K562 (cell line): ENCODE measurements around the gene TJP2. TPM values are rescaled to one million over a fixed set of nuclear protein-coding genes. Genes with fewer than 3 reads are reported as not detected.

ENCODE experiments used
- CHD4 ChIP-seq: fragments of 200-600 bp; sonication (generic); IDR thresholded peaks from 3 replicates; pipeline ENCODE4 v1.6.1; 2012; ENCODE audit warnings: low read depth, mild to moderate bottlenecking, mixed read lengths, low read length, inconsistent platforms; ENCODE audit not compliant: insufficient read depth, insufficient replicate concordance, poor library complexity, severe bottlenecking
- CLOCK ChIP-seq: fragments of 250-450 bp; sonication (Bioruptor Pico); IDR thresholded peaks from 2 replicates; pipeline ENCODE4 v1.4.0; 2020; ENCODE audit warnings: mild to moderate bottlenecking, moderate library complexity, borderline replicate concordance
- CXXC5 ChIP-seq: fragments of 250-450 bp; sonication (Bioruptor Pico); IDR thresholded peaks from 2 replicates; pipeline ENCODE4 v1.8.0; 2022; ENCODE audit warnings: inconsistent platforms, mild to moderate bottlenecking, moderate library complexity
- EWSR1 ChIP-seq: fragments of 450-650 bp; IDR thresholded peaks from 2 replicates; pipeline ENCODE4 v1.6.1; 2018; ENCODE audit warnings: borderline replicate concordance, mild to moderate bottlenecking, low read depth, moderate library complexity; ENCODE audit not compliant: partially characterized antibody
- FIP1L1 ChIP-seq: fragments of 200-400 bp; formaldehyde crosslinking; IDR thresholded peaks from 2 replicates; pipeline ENCODE4 v1.6.1; 2018; ENCODE audit warnings: mild to moderate bottlenecking, low read depth, low read length; ENCODE audit not compliant: poor library complexity, severe bottlenecking
- HDAC1 ChIP-seq, 2 experiments: fragments of 450-650 bp; IDR thresholded peaks; 2 replicates each; pipeline ENCODE4 v1.6.1; 2016 to 2017; ENCODE audit warnings: inconsistent platforms in 1 of 2, mild to moderate bottlenecking in 1 of 2, moderate library complexity in 1 of 2
- HMGN3 ChIP-seq: IDR thresholded peaks from 2 replicates; pipeline ENCODE4 v1.6.1; 2011; ENCODE audit warnings: borderline replicate concordance, low read depth, mild to moderate bottlenecking, mixed read lengths, low read length; ENCODE audit not compliant: insufficient read length; ENCODE audit errors: extremely low read depth
- HNRNPK ChIP-seq: fragments of 200-400 bp; formaldehyde crosslinking; IDR thresholded peaks from one replicate; pipeline ENCODE4 v1.6.1; 2018; ENCODE audit warnings: mild to moderate bottlenecking, low read depth, low read length; ENCODE audit not compliant: poor library complexity, severe bottlenecking
- JUND ChIP-seq, 2 experiments: IDR thresholded peaks; 2 replicates in 1 of 2; 3 replicates in 1 of 2; pipeline ENCODE4 v1.6.1; 2011; ENCODE audit warnings: borderline replicate concordance in 2 of 2, low read depth in 2 of 2, low read length in 2 of 2, improper control_type of control experiment in 1 of 2, missing biosample characterization in 1 of 2, missing genetic modification characterization in 1 of 2, missing genetic modification reagents in 1 of 2
- L3MBTL2 ChIP-seq: fragments of 450-650 bp; IDR thresholded peaks from 2 replicates; pipeline ENCODE4 v1.6.1; 2016; ENCODE audit warnings: mild to moderate bottlenecking, moderate library complexity
- MAFF ChIP-seq: IDR thresholded peaks from 2 replicates; pipeline ENCODE4 v1.6.1; 2012; ENCODE audit warnings: low read length, improper control_type of control experiment
- MCM3 ChIP-seq: fragments of 450-650 bp; IDR thresholded peaks from 2 replicates; pipeline ENCODE4 v1.6.1; 2016
- MECOM ChIP-seq: fragments of 250-450 bp; sonication (Bioruptor Pico); IDR thresholded peaks from 2 replicates; pipeline ENCODE4 v1.8.0; 2022; ENCODE audit warnings: inconsistent platforms
- NFIX ChIP-seq: fragments of 250-450 bp; sonication (Bioruptor Pico); IDR thresholded peaks from 2 replicates; pipeline ENCODE4 v1.4.0; 2020; ENCODE audit warnings: low read depth, mild to moderate bottlenecking, moderate library complexity
- SOX6 ChIP-seq: fragments of 450-650 bp; IDR thresholded peaks from 2 replicates; pipeline ENCODE4 v1.6.1; 2014; ENCODE audit warnings: mild to moderate bottlenecking
- SPI1 ChIP-seq: IDR thresholded peaks from 2 replicates; pipeline ENCODE4 v1.6.1; 2011; ENCODE audit warnings: low read depth, low read length, control low read depth, borderline replicate concordance
- SRSF3 ChIP-seq: fragments of 200-400 bp; formaldehyde crosslinking; IDR thresholded peaks from 2 replicates; pipeline ENCODE4 v1.6.1; 2016; ENCODE audit warnings: mild to moderate bottlenecking, low read length, moderate library complexity; ENCODE audit not compliant: insufficient read depth
- TCF3 ChIP-seq: sonication (generic); formaldehyde crosslinking; IDR thresholded peaks from 2 replicates; pipeline ENCODE4 v1.4.0; 2020; ENCODE audit warnings: mild to moderate bottlenecking, missing genetic modification reagents
- TEAD1 ChIP-seq, 2 experiments: fragments of 450-650 bp in 1 of 2; sonication (generic) in 1 of 2; formaldehyde crosslinking; IDR thresholded peaks; 2 replicates each; pipeline versions ENCODE4 v1.4.0 to v1.8.0; 2020 to 2022; ENCODE audit warnings: mild to moderate bottlenecking in 2 of 2, missing genetic modification reagents in 1 of 2
- TRIM24 ChIP-seq, 2 experiments: fragments of 450-650 bp; IDR thresholded peaks; 2 replicates each; pipeline ENCODE4 v1.6.1; 2016
- ZNF75A ChIP-seq: fragments of 450-650 bp; formaldehyde crosslinking; IDR thresholded peaks from 2 replicates; pipeline ENCODE4 v1.4.0; 2020; ENCODE audit warnings: mild to moderate bottlenecking
- ZNF77 ChIP-seq: fragments of 250-450 bp; sonication (Bioruptor Pico); IDR thresholded peaks from 2 replicates; pipeline ENCODE4 v1.5.0; 2020
- polyA plus RNA-seq, 8 experiments: library from polyadenylated mRNA; depleted of rRNA in 4 of 8; stranded (reverse) in 5 of 8; unstranded in 3 of 8; fragments of >200 nt; fragmentation: Nextera tagmentation in 2 of 8; fragmentation: Illumina TruSeq in 1 of 8; extraction: Ambion mirVana in 2 of 8; extraction: Trizol in 1 of 8; gene quantifications; 2 replicates each; pipeline versions ENCODE4 v1.2.1 to v1.2.3, GENCODE V29; 2011 to 2014; ENCODE audit warnings: inconsistent platforms in 1 of 8, missing spikeins in 1 of 8
- total RNA-seq, 7 experiments: library from RNA; depleted of rRNA in 6 of 7; stranded (reverse); fragments of >200 nt in 6 of 7; fragmentation: Illumina TruSeq in 2 of 7; extraction: Trizol in 2 of 7; gene quantifications; 2 replicates each; pipeline versions ENCODE4 v1.2.1 to v1.2.3, GENCODE V29; 2011 to 2021; ENCODE audit warnings: low replicate concordance in 1 of 7
- TF ChIP-seq, protein P1 (sequence below): fragments of 250-450 bp; sonication (Bioruptor Pico); IDR thresholded peaks from 2 replicates; pipeline ENCODE4 v1.8.0; 2021; ENCODE audit warnings: moderate library complexity, mild to moderate bottlenecking, inconsistent platforms
- TF ChIP-seq, protein P2 (sequence below), 2 experiments: fragments of 450-650 bp in 1 of 2; sonication (generic) in 1 of 2; formaldehyde crosslinking; conservative IDR thresholded peaks; 2 replicates each; pipeline versions ENCODE4 v1.4.0 to v1.8.1; 2020 to 2022; ENCODE audit warnings: mild to moderate bottlenecking in 1 of 2, missing genetic modification reagents in 1 of 2

Gene TJP2
- total and polyA plus RNA-seq, 9 of the 15 experiments (the other 6 are each of a cell fraction or from before 2014, with no cell fraction given): 4.0 to 24.1 (median 16.8) TPM

GRCh38 chr9:69171049-69171448, 3.0 kb upstream of the TJP2 start (continued):
- TF ChIP-seq CXXC5 (CRISPR knock-in tag) (peak; percentile 29; the same call in 1 of the 2 replicates), HDAC1 (IDR thresholded peaks at IDR 0.05) (peak in 1 of 2 experiments; percentile 65; a peak in 1 of 4 replicates), MECOM (CRISPR knock-in tag) (peak; percentile 20; the same call in 1 of the 2 replicates), EWSR1 (no peak), TEAD1 (CRISPR knock-in tag; IDR thresholded peaks at IDR 0.05) (no peak), JUND (IDR thresholded peaks at IDR 0.05; ENCODE audit: borderline replicate concordance, low read depth, low read length) (peak; percentile 67), JUND (tag; IDR thresholded peaks at IDR 0.05; ENCODE audit: borderline replicate concordance, low read depth, low read length) (peak; percentile 39; the same call in 1 of the 3 replicates), SRSF3 (no peak), FIP1L1 (no peak), L3MBTL2 (0 out of 2 replicates have a peak, but pooled peaks have one; percentile 18), HMGN3 (no peak), CHD4 (no peak), ZNF75A (CRISPR knock-in tag) (no peak), MAFF (peak; percentile 17; the same call in 1 of the 2 replicates), TRIM24 (IDR thresholded peaks at IDR 0.05) (peak in 1 of 2 experiments; percentile 15; a peak in 1 of 4 replicates), HNRNPK (no peak), SOX6 (peak; percentile 68; the same call in 1 of the 2 replicates), MCM3 (no peak), ZNF77 (no peak), SPI1 (peak; percentile 24; the same call in 1 of the 2 replicates), NFIX (CRISPR knock-in tag) (no peak), CLOCK (no peak), TCF3 (CRISPR knock-in tag) (peak; percentile 72)
- TF ChIP-seq, protein P1, sequence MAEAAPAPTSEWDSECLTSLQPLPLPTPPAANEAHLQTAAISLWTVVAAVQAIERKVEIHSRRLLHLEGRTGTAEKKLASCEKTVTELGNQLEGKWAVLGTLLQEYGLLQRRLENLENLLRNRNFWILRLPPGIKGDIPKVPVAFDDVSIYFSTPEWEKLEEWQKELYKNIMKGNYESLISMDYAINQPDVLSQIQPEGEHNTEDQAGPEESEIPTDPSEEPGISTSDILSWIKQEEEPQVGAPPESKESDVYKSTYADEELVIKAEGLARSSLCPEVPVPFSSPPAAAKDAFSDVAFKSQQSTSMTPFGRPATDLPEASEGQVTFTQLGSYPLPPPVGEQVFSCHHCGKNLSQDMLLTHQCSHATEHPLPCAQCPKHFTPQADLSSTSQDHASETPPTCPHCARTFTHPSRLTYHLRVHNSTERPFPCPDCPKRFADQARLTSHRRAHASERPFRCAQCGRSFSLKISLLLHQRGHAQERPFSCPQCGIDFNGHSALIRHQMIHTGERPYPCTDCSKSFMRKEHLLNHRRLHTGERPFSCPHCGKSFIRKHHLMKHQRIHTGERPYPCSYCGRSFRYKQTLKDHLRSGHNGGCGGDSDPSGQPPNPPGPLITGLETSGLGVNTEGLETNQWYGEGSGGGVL (CRISPR knock-in tag): no peak
- TF ChIP-seq, protein P2, sequence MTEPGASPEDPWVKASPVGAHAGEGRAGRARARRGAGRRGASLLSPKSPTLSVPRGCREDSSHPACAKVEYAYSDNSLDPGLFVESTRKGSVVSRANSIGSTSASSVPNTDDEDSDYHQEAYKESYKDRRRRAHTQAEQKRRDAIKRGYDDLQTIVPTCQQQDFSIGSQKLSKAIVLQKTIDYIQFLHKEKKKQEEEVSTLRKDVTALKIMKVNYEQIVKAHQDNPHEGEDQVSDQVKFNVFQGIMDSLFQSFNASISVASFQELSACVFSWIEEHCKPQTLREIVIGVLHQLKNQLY (CRISPR knock-in tag; conservative IDR thresholded peaks at IDR 0.05): no peak
